Stimulated activated CD4-positive, alpha-beta T cell treated with anti-CD3 and anti-CD28 coated beads, TNF-alpha, amount 100 ng/mL, for 48 hours (primary cell): ENCODE measurements around the gene DPYSL4.
A peak's percentile ranks its signal among the peaks of the same experiment; 100 is the strongest.
"Not testable (repeated sequence)": the region's sequence is repeated elsewhere in the genome, so short reads cannot be mapped to it uniquely, and the experiment has no call there.

Source experiments
- DNase-seq, 3 donors: peaks; one replicate each; pipeline ENCODE4 v3.0.0-alpha.2; 2020; ENCODE audit warnings: low read depth in 3 of 3

DPYSL4 gene

DNA sequence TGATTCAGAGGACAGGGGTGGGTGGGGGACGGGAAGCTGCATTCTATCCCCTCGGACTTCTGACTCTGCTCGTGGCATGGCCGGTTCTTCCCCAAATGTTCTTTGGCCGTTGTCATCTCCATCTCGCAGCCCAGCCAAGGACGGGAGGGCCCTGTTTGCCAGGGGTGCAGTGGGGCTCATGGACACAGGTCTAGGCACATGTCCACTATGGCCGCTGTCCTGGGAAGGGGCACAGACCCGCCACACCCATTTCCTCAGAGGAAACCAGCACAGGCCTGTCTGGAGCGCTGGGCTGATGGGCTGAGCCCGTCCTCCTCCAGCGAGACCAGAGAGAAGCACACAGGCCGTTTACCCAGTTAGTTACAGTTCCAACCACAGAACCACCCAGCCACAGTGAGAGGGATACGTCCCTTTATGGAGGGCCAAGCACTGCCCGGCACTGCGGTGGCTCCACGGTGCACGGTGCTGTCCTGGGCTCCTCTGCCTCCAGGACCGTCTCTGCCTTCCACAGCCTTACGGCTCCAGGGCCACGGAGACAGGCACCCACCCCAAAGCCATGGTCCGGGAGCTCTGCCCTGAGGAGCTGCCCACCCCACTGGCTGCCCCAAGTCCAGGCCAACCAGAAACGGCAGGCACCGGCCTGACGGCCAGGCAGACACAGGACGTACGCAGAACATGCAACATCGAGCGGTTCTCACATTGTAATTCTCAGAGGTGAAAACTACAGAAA is 20.2 kb downstream of the DPYSL4 start:
- no peak for DNase-seq

DNA sequence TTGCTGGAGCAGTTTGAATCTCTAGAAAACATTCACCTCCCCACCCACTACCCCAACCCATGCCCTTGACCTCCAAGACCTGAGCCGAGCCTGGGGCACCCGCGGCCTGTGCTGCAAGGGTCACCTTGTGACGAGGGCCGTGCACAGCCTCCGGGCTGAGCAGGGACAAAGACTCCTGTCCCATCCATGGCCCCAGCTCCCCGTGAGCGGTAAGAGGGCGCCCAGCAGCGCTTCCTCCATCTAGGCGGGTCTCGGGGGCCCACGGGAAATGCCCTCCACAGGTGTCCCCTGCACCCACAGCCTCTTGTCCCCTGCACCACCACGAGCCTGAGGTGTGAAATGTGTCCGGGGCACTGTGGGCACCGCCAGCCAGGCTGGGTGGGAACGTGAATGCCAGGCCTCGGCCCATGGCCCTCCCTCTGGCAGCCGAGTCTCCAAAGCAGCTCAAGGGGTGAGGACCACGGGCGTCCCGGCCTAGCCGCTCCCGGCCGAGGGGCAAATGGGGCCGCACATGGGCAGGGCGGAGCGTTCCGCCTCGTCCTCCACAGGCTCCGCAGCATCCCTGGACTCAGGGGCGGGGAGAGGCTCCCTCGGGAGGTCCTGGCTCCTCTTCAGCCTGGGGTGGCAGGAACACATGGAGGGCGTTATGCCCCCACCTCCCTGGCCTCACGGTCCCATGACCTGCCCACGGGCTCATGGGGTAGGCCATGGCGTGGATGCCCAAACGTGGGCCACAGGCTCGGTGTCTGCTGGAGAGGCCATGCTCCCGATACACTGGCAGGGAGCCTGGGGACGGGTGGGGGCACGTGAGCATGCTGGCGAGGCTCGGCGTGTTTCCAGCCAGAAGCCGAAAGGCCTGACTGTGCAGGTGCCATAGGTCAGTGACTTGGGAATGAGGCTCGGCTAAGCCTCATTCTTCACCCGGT is 21.1 kb downstream of the DPYSL4 start:
- no peak for DNase-seq

- DNase-seq, result no peak
These were observed 21.8 kb downstream of the DPYSL4 start for GRCh38 chr10:132208462-132209050.

DNA sequence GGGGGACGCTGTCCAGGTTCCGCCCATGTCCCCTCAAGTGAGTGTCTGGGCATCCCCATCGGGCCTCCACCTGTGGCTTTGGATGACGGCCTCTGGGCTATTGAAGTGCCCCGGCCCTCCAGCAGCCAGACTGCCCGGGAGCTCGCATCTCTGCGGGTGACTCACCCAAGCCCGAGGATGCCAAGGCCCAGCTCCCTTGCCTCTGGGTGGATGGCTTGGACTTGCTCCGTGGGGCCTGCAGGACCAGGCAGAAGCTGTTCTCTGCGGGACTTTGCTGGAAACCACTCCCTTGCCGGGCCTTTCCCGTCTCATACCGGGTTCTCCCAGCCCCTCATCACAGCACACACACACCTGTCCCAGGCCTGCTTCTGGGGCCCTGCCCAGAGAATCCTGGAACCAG is 22.4 kb downstream of the DPYSL4 start:
- no peak for DNase-seq

- no peak for DNase-seq
These were observed 23.3 kb downstream of the DPYSL4 start for GRCh38 chr10:132209978-132210530.

GRCh38 chr10:132210766-132211165 is 24.0 kb downstream of the DPYSL4 start:
- DNase-seq, result no peak

- DNase-seq, result no peak
These were observed 24.5 kb downstream of the DPYSL4 start for GRCh38 chr10:132211246-132211645.

- DNase-seq, result no peak
These were observed 26.1 kb downstream of the DPYSL4 start for GRCh38 chr10:132212816-132213215.

- no peak for DNase-seq
These were observed 27.2 kb downstream of the DPYSL4 start for GRCh38 chr10:132213917-132214316.

GRCh38 chr10:132216441-132216840 is 29.7 kb downstream of the DPYSL4 start:
- not testable (repeated sequence) for DNase-seq

DNA sequence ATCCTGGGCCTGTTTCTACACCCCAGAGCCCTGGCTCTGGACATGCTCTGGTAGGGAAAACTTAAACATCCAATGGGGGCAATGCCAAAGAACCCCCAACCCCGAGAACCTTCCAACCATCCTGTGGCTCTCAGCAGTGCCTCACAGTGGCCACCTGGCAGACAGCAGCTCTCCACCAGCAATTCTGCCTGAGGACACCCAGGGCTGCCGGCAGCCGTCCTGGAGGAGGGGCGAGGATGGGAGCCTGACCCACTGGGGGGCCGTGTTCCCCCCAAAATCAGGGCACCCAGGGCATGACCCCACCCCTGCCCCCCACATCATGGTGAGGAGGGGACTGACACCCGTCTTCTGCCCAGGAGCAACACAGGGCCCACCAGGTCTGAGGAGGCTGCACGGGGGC is 32.7 kb downstream of the DPYSL4 start:
- DNase-seq, result no peak

DNA sequence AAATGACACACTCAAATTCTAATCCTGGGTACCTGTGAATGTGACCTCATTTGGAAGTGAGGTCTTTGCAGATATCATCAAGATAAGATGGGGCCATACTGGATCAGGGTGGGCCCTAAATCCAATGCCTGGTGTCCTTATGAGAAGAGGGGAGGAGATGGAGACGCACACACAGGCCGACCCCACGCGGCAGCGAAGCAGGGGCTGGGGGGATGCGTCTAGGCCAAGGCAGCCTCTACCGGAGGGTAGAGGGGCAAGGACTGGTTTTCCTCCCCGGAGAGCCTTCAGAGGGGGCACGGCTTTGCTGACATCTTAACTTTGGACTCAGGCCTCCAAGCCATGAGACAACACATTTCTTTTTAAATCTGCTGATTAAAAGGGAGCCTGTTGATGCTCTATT is 33.3 kb downstream of the DPYSL4 start:
- DNase-seq, result no peak

DNA sequence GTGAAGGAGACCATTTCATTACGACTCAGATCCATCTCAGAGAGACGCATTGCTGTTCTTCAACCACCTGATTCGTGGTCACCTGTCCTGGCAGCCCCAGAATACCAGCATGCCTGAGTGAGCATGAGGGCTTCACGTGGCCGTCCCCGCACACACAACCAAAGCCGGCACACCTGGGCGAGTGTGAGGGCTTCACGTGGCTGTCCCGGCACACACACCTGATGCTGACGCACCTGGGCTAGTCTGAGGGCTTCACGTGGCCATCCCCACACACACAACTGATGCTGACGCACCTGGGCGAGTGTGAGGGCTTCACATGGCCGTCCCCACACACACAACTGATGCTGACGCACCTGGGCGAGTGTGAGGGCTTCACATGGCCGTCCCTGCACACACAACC is 34.2 kb downstream of the DPYSL4 start:
- not testable (repeated sequence) for DNase-seq

- no peak for DNase-seq
These were observed 36.0 kb downstream of the DPYSL4 start for GRCh38 chr10:132222726-132223125.

GRCh38 chr10:132223156-132223590 is 36.4 kb downstream of the DPYSL4 start:
- DNase-seq, result peak; percentile 42 to 61 (median 59)

DNA sequence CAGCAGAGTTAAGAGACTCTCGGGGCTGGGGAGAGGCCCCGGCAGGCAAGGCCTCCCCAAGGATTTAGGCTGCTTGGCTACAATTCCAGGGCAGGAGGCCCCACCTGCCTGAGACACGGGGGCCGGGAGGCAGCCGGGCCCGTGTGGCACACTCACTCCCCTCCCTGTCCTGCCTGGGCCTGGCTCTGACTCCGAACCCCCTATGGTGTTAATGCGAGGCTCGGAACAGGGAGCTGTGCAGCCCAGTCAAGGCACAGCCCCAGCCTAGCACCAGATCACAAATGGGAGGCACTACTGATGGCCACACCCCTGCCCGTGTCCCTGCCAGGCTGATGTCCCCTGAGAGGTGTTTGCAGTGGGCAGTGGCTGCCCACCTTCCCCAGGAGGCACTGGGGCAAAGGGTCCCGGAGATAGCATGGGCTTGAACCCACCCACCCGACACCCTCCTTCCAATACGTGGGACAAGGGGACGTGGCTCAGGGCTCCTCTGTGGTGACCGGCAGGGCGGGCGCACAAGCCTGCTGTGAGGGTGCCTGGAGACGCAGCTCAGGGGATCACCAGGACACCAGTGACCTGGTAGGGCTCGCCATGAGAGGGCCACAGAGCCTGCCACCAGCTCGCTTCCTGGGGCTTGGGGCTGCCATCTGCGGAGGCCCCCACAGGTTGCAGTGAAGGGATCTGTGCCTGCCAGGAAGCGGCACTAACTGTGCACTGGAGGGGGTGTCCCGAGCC is 37.0 kb downstream of the DPYSL4 start:
- no peak for DNase-seq

DNA sequence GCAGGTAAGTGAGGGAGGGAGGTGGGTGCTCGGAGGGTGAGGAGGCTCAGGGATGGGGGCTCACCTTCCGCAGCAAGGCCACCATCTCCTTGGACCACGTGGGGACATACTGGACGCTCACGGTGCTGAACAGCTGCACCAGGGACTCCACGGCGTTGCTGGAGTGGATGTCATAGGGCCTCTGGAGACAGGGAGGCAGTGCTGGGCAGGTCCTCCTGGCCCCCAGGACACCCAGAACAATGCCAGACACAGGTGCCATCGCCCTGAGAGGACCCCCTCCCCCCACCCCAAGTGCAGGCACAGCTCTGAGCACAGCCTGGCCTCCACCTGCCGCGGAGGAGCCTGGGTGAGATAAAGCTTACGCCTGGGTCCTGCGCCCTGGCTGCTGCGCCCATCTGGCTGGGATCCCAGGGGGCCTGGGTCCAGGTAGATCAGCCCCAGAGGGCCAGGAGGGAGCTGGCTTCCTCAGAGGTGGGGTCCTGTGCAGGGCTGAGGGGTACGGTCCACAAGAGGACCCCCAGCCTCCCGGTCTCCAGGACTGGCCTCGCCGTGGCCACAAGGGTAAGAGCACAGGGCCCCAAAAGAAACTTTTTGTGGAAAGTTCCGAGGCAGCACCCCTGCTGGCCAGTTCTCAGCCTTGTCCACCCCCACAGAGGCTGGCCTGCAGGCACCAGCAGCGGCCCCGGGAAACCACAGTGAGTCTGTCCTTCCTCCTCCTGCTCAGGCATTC is 37.8 kb downstream of the DPYSL4 start:
- no peak for DNase-seq

GRCh38 chr10:132225073-132225848 is 38.5 kb downstream of the DPYSL4 start:
- DNase-seq, result no peak

DNA sequence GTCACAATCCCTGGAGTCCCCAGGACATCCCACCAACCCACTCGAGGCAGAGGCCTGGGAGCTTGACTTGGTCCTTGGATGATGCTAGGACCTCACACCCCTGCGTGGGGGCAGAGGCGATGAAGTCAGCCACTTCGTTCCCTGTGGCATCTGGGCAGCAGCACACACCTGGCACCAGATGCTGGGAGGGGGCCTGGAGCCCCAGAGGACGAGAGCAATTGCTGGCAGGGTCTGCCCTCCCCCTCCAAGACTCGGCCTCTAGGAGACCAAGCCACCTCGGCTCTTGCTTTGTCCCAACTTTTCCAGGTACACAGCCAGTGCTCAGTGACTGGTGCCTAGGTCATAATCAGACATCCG is 39.1 kb downstream of the DPYSL4 start:
- DNase-seq, result no peak
